Measurements from ENCODE around the gene GPR18. TPM values are rescaled to one million over a fixed set of nuclear protein-coding genes. Genes with fewer than 3 reads are reported as not detected.
"Not testable (repeated sequence)": the region's sequence is repeated elsewhere in the genome, so short reads cannot be mapped to it uniquely, and the experiment has no call there.

The GPR18 gene
- polyA plus RNA-seq, 3 donors, result 0.17 to 0.27 (median 0.23) TPM

DNA sequence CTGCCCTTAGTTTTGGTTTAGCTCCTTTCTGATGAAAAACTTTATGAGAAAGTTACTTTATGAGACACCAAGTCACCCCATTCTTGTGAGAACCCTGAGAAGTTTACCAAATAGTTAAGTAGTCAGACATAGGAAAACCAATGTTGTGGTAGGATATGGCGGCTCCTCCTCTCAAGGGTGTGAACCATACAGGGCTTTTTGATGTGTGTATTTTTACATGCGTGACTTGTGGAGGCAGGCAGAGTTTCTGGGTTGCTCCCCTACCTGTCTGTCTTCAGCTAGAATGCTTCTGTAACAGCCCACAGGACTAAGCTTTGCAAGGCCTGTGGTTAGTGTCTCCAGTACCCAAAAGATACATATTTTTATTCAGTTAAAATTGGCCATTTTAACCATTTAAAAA lies 39.2 kb downstream of the GPR18 start:
- no peak for DNase-seq (ENCODE audit: extremely low read depth in 1 of 11, low read depth in 9 of 11, low spot score in 4 of 11)

DNA sequence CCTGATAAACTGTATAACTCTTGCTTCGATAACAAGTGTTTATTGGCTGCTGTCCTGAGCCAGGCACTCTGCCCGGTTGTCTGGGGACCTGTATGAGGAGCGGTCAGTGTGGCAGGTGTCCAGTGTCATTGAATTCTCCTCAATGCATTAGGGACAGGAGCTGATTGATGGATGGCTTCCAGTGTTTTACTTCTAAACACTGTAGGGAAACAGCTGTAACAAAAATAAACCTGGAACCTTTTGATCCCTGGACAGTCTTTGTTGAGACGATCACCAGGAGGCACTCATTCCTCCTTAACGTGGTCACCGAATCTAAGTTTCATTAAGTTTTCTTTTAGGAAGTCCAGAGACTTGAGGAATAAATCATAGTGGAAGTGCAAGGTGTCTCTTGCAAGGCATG lies 39.6 kb downstream of the GPR18 start:
- peak in 2 of 11 donors; percentile 20 to 25 for DNase-seq (ENCODE audit: extremely low read depth in 1 of 11, low read depth in 9 of 11, low spot score in 4 of 11)

DNA sequence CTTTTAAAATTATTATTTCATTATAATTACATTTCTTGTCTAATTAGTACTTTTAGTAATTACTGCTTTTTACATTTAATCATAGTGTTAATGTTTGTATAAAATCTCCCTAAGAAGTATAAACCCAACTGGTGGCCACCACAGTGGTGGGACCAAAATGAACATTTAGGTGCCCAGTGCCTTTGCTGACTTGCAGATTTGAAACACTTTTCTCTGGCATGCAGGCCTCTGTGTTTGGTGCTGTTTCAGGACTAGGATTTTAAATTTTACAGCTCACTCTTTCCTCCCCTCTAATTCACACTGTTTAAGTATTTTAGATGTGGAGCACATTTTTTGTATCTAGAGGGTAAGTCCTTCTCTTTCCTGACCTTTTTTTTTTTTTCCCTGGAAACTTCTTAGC lies 40.1 kb downstream of the GPR18 start:
- no peak for DNase-seq (ENCODE audit: extremely low read depth in 1 of 11, low read depth in 9 of 11, low spot score in 4 of 11)

DNA sequence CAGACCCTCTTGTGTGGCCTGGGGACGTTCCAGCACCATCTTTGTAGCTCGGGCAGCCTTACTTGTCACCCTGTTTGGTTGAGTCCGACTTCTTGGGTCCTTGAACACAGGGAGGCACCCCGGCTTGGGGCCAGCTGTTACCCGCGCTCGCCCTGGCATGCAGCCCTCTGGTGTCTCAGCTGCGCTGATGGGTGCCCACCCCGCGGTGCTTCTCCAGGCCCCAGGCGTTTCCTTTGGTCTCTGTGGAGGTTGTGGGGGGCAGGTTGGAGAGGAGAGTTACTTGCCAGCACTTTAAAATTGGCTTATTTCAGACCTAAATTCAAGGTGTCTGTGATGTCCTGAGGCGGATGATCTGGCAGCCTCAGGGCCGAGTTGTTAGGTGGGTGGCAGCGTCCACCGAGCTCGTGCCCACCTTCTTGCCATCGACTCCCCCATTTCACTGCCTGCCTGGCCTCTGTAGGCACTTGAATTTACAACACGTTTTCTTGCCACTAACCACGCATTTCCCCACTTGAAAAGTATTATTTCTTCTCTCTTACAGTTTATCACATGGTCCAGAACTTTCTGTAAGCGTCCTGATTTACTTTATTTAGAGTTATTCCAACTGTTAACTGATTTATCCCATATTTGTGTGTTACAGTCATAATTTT lies 40.6 kb downstream of the GPR18 start:
- DNase-seq (ENCODE audit: extremely low read depth in 1 of 11, low read depth in 9 of 11, low spot score in 4 of 11), result no peak

DNA sequence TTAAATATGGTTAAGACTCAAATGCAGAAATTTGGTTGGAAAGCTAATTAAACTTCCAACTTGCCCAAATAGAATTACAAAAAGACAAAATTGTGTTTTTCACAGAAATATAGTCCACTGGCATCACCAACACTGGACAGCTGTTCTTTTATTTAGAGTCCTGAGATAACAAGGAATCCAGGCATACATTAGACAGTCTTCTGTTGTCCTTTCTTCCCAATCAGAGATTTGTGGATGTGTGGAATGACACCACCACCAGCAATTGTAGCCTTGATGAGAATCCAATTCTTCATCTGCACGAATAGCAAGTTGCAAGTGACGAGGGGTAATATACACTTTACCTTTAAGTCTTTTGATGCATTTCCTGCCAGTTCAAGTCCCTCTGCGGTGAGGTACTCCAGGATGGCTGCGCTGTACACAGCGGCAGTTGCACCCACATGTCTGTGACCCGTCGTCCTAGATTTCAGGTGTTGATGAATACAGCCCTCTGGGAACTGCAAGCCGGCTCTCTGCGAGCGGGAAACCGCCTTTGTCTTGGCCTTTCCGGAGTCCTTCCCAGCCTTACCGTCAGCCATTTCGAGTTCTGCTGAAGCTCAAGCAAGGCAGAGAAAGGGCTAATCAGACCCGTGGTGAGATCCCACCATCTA lies 42.9 kb downstream of the GPR18 start:
- DNase-seq (ENCODE audit: extremely low read depth in 1 of 11, low read depth in 9 of 11, low spot score in 4 of 11), result no peak

DNA sequence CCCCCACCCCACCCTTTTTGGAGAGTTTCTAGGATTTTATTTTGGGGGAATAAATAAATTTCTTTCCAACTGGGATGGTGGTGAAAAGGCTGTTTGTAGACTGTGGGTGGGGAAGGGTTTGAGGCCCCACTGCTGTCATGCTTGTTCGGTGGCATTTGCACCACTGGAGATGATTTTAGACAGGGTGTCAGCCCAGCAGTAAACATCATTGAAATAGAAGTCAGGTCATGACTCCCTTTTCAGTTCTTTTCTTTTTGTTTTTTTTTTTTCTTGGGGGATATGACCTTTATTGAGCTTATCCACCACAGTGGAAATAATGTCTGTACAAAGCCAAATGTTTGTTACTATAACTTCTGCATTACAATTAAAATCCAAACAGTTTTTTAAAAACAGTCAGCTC lies 43.4 kb downstream of the GPR18 start:
- DNase-seq (ENCODE audit: extremely low read depth in 1 of 11, low read depth in 9 of 11, low spot score in 4 of 11), result no peak

DNA sequence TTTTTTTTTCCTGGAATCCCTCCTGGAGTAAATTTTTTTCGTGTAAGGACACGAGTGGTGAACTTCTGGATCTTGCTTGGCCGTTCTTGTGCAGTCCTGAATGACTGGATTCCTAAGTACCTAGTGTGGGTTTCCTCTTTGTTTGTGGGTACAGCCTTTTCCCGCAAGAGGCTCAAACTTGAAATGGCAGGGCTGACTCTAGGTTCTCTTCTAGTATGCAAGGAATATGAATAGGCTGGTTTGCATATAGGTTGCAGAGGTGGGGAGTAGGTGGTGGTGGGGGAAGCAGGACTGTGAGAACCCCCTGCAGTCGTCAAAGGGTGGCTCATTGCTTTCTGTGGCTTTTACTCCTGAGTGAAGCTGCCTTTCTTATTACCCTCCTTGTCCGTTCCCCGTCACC lies 43.9 kb downstream of the GPR18 start:
- DNase-seq (ENCODE audit: extremely low read depth in 1 of 11, low read depth in 9 of 11, low spot score in 4 of 11), result no peak

DNA sequence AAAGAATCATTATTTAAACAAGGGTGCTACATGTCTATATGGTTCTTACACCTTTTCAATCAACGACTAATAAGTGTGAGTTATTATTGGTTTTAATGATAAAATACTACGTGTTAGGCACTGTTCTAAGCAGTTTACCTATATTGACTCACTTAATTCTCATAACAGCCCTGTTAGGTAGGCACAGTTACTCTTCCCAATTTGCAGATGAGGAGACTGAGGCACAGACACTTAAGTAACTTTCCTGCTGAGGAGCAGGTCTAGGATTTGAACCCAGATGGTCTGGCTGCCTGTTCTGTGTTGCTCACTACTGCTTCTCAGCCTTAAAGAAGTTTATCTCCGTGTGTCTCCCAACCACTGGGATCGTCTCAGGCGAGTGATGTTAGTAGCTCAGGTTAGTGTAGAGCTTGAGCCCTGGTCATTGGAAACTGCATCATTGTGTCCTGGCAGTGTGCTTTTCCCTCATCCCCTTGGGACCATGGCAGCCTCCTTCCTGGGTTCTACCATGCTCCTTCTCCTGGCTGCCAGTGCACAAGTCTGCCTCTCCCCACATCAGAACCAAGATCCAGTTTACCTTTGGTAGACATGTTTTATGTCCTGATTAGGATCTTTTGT lies 46.7 kb downstream of the GPR18 start:
- DNase-seq (ENCODE audit: extremely low read depth in 1 of 11, low read depth in 9 of 11, low spot score in 4 of 11), result no peak

DNA sequence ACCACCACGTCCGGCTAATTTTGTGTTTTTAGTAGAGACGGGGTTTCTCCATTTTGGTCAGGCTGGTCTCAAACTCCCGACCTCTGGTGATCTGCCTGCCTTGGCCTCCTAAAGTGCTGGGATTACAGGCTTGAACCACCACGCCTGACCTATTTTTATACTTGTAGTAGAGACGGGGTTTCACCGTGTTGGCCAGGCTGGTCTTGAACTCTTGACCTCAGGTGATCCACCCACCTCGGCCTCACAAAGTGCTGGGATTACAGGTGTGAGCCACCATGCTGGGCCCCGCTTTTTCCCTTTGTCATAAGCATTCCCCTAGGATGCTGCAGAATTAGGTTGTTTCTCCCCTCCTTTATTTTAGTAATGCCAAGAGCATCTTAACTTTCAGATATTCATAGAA lies 47.6 kb downstream of the GPR18 start:
- not testable (repeated sequence) for DNase-seq (ENCODE audit: extremely low read depth in 1 of 11, low read depth in 9 of 11, low spot score in 4 of 11)

DNA sequence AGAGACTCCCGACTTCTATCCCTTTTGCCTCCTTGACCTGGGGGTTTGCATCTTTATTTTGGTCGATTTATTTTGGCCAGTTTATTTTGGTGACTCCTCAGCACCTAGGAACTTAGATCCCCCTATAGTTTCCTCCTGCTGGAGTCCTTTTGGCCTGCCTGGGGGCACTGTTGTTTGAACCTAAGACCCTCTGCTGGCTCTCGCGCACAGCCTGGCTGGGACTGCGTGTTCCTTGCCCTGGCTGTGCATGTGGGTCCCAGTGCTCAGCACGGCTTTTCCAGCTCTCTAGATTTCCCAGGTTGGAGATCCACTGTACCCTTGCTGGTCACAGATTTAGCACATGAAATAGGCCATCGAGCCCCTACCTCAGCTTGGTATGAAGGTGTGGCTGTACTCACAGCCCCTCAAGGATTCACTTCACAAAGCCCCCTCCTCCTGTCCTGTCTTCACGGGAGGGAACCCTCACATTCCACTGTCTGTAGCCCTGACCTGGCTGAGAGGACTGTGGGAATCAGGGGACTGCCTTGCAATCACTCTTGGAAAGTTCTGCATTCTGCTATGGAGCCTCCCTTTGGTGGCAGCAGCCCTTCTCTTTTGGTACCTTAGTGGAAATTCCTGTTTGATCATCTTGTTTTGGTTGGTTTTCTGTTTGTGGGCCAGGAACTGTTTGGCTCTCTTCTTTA lies 49.2 kb downstream of the GPR18 start:
- DNase-seq (ENCODE audit: extremely low read depth in 1 of 11, low read depth in 9 of 11, low spot score in 4 of 11), result no peak

DNA sequence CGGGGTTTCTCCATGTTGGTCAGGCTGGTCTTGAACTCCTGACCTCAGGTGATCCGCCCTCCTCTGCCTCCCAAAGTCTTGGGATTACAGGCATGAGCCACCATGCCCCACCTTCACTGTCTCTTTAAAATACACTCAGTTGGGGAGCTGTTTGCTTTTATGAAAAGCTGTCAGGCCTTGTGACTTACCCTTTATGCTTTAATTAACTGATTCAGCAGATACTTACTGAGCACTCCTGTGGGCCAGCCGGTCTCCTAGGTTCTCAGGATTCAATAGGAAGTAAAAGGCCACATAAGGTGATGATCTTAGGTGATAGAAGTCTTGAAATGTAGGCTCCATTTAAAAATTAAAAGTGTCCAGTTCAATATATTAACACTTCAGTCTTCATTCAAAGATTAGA lies 50.0 kb downstream of the GPR18 start:
- no peak for DNase-seq (ENCODE audit: extremely low read depth in 1 of 11, low read depth in 9 of 11, low spot score in 4 of 11)

DNA sequence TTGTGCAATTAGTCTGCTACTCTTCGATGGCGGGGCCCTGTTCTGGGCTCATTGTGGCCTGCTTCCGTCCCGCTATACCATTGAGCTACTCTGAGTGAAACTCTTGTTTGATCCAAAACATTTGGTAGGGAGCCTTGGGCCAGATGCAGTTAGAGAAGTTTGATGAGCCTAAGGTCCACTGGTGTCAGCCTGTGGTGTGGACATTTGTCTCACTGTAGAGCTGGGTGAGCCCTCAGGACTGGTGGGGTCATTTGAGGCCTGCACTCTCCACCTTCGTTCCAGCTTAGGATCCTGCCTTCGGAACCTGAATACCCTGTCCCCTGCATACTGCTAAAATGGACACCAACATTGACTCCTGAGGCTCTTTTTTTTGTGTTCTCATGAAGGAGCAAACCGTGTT lies 50.7 kb downstream of the GPR18 start:
- DNase-seq (ENCODE audit: extremely low read depth in 1 of 11, low read depth in 9 of 11, low spot score in 4 of 11), result no peak

DNA sequence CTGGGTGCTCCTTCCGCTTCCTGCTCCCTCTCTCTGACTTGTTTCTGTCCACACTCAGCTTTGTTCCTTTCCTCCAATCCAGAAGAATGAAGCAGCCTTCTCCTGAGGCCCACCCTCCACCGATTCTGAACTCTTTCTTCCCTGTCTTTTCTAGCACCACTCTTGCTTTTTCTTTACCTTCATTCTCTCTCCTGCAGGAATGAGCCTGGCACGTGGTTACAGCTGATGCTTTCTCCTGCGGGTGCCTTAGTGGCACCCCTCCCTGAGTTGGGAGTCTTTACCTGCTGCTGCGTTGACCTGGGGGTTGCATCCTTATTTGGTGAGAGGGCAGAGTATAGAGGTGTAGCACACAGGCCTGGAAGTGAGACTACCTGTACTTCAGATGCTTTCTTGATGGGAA lies 51.3 kb downstream of the GPR18 start:
- no peak for DNase-seq (ENCODE audit: extremely low read depth in 1 of 11, low read depth in 9 of 11, low spot score in 4 of 11)

DNA sequence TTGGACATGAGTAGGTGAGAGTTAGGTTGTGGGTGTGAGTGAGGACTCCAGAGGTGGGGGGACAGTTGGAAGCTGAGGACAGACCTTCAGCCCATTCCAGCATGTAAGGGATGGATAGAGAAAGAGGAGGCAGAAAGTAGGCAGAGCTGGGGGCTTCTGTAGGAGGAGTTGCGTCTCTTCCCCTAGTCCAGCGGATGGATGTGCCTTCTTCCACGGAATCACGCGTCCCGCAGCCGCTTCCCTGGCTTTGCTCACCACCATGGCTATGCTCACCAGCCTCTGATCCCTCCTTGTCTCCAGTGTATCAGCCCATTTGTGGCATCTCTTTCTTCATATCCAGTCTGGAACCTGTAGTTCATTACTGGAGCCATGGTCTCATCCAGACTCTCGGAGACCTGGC lies 52.0 kb downstream of the GPR18 start:
- DNase-seq (ENCODE audit: extremely low read depth in 1 of 11, low read depth in 9 of 11, low spot score in 4 of 11), result no peak

DNA sequence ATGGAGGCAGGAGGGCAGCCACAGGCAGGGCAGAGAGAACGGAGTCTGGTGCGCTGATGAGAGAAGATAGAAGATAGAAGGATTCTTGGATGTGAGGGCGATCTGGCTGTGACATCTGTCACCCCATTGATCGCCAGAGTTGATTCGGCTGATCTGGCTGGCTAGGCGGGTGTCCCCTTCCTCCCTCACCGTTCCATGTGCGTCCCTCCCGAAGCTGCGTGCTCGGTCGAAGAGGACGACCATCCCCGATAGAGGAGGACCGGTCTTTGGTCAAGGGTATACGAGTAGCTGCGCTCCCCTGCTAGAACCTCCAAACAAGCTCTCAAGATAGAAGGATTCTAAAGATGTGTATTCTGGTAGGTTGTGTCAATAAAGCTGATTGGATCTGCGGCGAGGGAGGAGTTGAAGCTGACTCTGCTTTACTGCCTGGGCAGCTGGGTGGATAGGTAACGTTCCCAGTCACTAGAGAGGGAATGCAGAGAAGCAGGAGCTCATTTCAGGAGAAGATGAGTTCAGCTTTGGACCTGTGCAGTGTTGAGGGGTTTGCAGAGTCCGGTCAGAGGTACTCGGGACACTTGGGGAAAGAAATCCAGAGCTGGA lies 52.5 kb downstream of the GPR18 start:
- DNase-seq (ENCODE audit: extremely low read depth in 1 of 11, low read depth in 9 of 11, low spot score in 4 of 11), result no peak

Other genes starting within 250 kb of the GPR18 start
- gene UBAC2, start 57.5 kb downstream of the GPR18 start, polyA plus RNA-seq (ENCODE audit: insufficient read length in 3 of 3), result 10 to 100 TPM; 77.7 to 98.0 (median 95.3) TPM
- 1 to 10 TPM; 2.6 to 3.6 (median 2.9) TPM for gene GPR183, start 49.0 kb upstream of the GPR18 start, polyA plus RNA-seq (ENCODE audit: insufficient read length in 3 of 3)
- gene TM9SF2, start 243.1 kb upstream of the GPR18 start, polyA plus RNA-seq (ENCODE audit: insufficient read length in 3 of 3), result 100 to 1,000 TPM; 189 to 223 (median 193) TPM

Measured in renal cortex interstitium (tissue), 11 donors.